ENCODE results near the gene ALX3.
A peak's percentile ranks its signal among the peaks of the same experiment; 100 is the strongest.
"Not testable (repeated sequence)": the region's sequence is repeated elsewhere in the genome, so short reads cannot be mapped to it uniquely, and the experiment has no call there.

Gene ALX3

GRCh38 chr1:110088739-110089316 lies 18.4 kb upstream of the ALX3 start:
- DNase-seq, result no peak

DNA sequence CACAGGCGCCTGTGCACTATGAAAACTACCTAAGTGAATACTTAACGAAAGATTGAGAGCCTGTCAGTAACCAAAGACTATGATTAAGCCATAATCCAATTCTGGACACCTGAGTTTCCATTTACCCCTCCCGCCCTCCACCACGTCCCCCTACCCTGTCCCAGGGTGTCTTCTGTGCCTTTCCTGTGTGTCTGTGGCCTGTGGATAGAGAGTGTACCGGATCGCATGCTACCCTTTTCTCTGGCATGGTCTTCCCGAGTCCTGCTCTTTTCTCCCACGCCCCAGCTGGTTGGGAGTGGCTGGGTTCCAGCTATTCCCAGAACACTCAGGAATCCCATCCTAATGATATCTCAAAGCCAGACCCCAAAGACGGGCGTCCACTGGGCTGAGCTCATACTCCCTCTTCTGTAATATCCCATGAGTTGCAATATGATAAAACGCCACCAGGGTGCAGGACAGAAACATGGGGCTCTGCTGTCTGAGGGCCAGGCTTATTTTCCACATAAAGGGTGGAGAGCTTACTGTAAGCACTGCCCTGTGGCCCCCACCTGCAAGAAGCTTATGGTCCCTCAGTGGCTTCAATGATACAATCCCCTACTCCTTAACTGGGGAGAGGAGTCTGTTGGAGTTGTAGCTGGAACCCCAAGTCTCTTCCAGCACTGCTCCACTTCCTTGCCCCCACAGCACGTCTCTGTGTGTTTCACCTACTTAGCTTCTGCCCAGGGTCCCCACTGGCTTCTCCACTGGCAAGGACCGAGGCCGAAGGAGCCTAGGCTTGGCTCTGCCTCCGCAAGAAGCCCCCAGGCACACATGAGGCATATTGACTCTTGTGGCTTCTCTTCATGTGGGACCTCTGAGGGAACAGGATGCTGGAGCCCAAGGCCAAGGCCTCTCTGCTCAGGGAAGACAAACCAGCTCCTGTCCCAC lies 17.6 kb upstream of the ALX3 start:
- DNase-seq, result no peak

GRCh38 chr1:110086961-110087360 lies 16.5 kb upstream of the ALX3 start:
- no peak for DNase-seq

DNA sequence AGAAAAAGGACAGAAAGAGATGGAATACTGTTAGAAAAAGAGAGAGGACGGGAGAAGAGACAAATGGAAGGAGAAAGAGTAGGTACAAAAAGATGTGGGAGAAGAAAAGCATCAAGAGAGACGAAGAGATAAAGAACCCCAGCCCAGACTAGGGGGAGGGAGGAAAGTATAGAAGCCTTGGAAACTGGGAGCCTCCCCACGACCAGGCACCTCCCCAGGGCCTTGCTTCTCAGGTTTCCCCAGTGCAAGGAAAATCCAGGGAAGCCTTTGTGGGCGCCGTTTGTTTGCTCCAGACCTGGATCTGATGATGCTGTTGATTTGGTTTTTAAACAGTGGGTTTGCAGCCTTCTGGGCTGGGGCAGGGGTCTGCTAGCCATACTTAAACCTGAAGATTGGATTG lies 15.2 kb upstream of the ALX3 start:
- DNase-seq, result no peak

- DNase-seq, result peak; percentile 31
These were observed 14.0 kb upstream of the ALX3 start for GRCh38 chr1:110084227-110085078.

DNA sequence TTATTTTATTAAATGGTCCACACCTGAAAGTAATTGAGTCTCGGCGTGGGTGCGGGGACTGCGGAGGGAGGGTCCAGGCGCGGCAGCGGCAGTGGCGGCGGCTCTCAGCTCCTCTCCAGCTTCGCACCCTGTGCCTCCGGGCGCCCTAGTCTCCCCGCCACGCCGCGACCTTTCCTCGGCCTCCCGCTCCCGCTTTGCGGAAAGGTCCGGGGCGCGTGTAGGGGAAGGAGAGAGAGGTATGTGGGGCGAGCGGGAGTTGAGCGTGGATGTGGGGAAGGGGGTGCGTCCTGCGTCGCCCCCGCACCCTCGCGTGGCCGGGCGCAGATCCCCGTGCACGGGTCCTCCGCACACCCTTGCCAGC lies 13.4 kb upstream of the ALX3 start:
- DNase-seq, result no peak

- no peak for DNase-seq
These were observed 12.8 kb upstream of the ALX3 start for GRCh38 chr1:110083061-110083865.

DNA sequence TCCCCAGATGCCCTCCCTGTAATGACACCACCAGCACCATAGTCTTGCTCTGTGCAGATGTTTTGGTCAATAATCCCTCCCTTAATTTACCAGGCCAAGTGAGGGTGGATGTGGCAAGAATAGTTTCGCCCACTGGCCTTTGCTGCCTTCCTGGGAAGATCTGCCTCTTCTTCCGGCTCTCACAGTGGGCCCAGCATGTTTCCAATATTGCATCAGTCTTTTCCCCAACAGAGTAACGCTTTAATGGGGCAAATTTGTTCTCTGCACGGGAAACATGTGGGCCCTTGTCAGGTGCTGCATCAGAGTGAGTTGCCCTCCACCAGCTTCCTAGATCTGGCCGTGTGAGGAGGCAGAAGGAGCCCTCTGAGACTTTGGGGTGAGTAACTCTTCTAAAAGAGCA lies 12.0 kb upstream of the ALX3 start:
- DNase-seq, result no peak

GRCh38 chr1:110081061-110081460 lies 10.6 kb upstream of the ALX3 start:
- no peak for DNase-seq

DNA sequence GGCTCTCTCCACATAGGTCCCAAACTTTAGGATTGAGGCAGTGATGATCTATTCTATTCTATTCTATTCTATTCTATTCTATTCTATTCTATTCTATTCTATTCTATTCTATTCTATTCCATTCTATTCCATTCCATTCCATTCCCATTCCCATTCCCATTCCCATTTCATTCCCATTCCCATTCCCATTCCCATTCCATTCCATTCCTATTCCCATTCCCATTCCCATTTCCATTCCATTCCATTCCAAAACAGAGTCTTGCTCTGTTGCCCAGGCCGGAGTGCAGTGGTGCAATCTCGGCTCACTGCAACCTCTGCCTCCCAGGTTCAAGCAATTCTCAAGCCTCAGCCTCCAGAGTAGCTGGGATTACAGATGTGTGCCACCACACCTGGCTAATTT lies 9.5 kb upstream of the ALX3 start:
- DNase-seq, result not testable (repeated sequence)

DNA sequence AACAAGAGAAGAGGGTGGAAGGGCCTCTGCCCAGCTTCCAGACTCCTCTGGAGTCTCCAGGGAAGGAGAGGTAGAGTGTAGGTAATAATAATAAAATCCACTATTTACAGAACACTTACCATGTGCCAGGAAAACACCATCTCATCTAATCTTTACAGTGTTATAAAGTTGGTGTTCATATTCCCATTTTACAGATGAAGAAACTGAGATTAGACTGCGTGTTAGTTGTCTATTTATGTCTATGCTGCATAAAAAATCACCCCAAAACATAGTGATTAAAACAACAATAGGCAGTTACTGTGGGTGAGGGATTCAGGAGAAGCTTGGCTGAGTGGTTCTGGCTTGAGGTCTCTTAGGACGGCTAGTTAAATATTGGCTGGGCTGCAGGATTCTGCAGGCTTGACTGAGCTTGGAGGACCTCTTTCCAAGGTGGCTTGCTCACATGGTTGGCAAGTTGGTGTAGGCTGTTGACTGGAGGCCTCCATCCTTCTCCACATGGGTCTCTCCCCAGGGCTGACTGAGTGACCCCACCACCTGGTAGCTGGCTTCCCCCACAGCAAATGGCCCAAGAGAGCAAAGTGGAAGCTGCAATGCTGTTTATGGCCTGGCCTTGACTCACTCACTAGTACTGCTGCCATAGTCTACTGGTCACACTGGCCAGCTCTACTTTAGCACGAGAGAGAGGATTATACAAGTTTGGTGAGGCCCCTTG lies 6.5 kb upstream of the ALX3 start:
- no peak for DNase-seq

DNA sequence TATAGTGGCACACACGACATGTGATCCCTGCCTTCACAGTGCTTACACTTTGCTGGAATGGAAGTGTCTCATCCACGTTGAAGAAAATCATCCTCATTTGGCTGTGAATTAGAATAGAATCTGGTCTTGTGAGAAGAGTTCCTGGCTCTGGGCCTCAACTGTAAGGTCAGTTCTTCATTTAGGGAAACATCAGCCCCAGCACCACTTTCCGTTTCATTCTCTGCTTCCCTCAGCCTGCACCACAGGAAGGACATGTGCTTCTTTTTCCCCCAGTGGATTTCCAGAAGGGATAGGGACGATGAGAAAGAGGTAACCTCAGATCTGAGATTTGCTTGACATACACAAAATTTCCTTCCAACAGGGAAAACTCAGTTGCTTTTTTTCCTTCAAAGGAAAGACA lies 3.7 kb upstream of the ALX3 start:
- no peak for DNase-seq

GRCh38 chr1:110070282-110070669 lies 196 bp downstream of the ALX3 start:
- no peak for DNase-seq

DNA sequence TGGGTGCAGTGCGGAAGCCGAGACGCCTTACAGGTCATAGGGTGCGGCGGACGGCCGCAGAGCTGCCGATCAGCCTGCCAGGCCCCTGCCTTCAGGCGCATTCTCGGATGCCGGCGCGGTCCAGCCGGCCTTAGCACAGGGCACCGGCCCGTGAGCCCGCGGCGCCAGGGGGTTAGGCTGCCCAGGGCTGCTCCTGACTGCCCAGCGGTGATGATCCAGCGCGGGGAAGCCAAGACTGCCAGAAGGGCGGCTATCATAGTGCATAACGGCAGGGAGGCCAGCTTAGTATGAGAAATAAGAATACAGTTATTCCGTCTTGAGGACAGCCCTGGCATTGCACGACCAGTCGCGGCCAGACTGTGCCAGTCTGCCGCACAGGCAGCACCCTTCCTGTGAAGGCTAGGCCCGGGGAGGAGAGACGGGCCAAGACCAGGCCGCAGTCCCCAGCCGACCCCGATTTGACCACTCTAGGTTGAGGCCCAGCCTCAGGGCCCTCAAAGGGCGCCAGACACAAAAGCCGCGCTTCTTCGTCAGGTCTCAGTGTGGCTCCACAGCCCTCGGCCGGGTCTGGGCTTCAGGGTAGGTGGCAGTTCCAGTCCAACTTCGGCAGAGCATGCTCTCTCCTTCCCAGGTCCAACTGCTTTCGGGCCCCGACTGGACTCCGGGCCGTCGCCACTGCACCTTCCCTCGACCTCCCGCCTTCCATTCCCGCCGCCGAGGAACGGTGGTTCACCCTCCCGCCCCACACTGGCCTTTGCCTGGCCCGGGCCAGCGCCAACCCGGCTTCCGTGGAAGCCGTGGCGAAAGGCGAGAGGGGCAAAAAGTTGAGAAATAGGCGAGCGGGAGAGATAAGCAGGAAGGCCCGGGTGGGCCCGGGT lies 829 bp downstream of the ALX3 start:
- no peak for DNase-seq

- DNase-seq, result no peak
These were observed 1.6 kb downstream of the ALX3 start for GRCh38 chr1:110068646-110069403.

DNA sequence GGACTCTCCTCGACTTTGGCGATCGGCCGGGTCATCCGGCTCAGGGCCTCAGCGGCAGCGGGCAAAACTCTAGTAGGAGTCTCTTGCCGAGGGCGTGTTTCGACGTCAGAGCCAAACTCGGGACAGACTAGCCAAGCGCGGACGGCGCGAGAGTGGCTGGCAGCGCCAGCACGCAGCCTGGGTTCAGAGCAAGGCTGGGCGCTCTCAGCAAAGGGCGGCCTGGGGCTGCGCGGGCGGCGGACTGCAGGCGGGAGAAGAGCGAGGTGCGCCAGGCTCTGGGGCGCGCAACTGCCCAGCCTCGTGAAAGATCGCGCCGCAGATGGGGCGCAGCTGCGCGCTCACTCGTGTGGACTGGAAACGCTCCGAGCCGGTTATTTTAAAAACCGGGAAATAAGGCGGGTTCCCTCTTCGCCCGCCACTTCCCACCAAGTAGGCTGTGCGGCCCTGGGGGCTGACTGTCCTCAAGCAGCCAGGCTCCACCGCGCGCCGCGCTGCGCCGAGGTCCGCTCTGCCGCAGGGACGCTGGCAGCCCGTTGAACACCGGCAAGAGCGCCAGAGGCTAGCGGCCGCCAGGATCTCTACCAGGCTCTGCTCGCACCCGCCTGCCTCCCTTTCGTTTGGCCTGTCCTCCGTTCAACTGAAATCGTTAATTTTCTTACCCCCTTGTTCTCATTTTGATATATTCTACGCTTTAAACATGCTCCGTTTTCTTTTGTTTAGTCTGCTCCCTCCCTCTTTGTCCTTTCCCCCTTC lies 2.4 kb downstream of the ALX3 start:
- no peak for DNase-seq

GRCh38 chr1:110067479-110067892 lies 3.0 kb downstream of the ALX3 start:
- no peak for DNase-seq

GRCh38 chr1:110065841-110066240 lies 4.6 kb downstream of the ALX3 start:
- DNase-seq, result no peak

- DNase-seq, result no peak
These were observed 5.7 kb downstream of the ALX3 start for GRCh38 chr1:110064576-110065337.
